ENCODE results near the gene RTL1. TPM values are rescaled to one million over a fixed set of nuclear protein-coding genes. Genes with fewer than 3 reads are reported as not detected.

RTL1 gene
- polyA plus RNA-seq, 3 donors: 0.04 to 0.15 (median 0.05) TPM

DNA sequence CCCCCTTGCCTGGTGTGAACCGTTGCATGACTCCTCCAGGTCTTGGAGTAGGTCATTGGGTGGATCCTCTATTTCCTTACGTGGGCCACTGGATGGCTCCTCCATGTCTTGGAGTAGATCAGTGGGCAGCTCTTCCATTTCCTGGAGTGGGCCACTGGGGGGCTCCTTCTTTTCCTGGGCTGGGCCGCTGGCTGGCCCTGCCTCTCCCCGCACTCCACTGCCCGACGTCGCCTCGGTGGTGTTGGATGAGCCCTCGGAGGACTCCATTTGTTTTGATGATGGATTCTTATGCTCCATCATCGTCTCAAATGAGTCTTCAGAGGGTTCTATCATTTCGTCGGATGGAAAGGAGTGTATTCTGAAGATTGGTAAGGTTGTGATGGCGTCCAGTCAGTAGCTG is 19.1 kb downstream of the RTL1 start:
- no peak for DNase-seq (ENCODE audit: extremely low read depth in 1 of 11, low read depth in 9 of 11, low spot score in 4 of 11)

GRCh38 chr14:100883789-100884101 is 19.8 kb downstream of the RTL1 start:
- no peak for DNase-seq (ENCODE audit: extremely low read depth in 1 of 11, low read depth in 9 of 11, low spot score in 4 of 11)

DNA sequence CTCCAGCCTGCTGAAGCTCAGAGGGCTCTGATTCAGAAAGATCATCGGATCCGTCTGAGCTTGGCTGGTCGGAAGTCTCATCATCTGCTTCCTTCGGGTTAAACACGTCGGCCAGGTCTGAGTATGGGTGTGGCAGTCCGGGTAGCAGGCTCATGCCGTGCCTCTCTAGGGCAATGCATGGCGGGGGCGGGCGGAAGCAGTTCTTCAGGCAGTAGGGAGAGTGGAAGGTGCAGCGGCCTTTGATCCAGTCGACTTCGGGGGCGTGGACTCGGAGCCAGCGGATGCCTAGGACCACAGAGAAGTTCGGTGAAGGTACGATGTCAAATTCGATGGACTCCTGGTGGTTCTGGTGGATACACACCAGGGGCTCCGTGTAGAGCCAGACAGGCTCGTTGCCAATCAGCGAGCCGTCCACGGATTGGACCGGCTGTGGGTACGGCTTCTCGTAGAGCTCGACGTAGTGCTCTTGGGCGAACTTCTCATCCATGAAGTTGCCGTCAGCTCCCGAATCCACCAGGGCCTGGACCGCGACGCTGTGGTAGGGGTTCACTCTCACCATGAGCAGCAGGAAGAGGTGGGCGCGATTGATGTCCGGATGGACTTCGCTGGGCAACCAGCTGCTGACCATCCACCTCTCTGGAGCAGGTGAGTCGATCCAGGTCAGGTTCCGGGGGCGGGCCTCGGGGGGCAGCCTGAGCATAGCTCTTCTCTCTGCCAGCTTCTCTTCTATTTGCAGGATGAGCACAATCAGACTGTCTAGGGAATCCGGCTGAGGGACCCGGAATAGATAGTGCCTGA is 20.3 kb downstream of the RTL1 start:
- DNase-seq (ENCODE audit: extremely low read depth in 1 of 11, low read depth in 9 of 11, low spot score in 4 of 11): no peak

GRCh38 chr14:100882026-100882967 is 21.2 kb downstream of the RTL1 start:
- no peak for DNase-seq (ENCODE audit: extremely low read depth in 1 of 11, low read depth in 9 of 11, low spot score in 4 of 11)

- DNase-seq (ENCODE audit: extremely low read depth in 1 of 11, low read depth in 9 of 11, low spot score in 4 of 11): no peak
Observed at GRCh38 chr14:100881211-100882025, 22.1 kb downstream of the RTL1 start.

DNA sequence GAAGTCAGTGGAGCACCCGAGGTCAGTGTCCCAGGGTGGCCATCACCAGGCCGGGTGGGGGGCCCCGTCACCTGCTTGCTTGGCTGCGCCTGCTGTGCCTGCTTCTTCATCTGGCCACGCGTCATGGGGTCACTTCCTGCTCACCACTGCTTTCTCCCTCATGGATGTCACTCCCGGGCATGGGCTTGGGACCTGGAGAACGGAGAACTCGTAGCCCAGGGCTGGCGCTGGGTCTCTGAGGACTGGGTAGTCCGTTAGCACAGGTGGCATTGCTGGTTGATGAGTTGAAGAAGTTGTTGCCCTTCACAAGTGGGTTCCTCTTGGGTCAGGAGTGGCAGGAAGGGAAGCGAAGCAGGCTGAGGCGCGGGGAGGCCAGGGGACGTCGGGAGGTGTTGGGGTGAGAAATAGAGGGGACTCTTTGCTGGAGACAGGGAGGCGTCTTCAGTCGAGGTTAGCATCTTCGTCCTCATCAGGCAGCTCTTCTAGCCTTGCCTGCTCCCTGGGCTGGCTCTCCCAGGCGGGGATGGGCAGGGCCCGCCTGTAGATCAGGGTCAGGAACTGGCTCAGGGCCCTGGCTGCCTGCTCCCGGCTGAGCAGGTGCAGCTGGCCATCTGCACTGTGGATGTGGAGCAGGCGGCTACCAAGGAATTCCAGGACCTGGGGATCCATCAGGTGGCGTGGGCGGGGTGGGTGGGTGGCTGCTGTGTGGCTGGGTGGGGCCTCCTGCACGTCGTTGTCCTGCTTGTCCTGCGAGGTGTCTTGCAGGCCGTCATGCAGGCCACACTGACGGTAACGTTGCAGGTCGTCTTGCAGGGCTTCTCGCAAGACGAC is 23.0 kb downstream of the RTL1 start:
- DNase-seq (ENCODE audit: extremely low read depth in 1 of 11, low read depth in 9 of 11, low spot score in 4 of 11): no peak

DNA sequence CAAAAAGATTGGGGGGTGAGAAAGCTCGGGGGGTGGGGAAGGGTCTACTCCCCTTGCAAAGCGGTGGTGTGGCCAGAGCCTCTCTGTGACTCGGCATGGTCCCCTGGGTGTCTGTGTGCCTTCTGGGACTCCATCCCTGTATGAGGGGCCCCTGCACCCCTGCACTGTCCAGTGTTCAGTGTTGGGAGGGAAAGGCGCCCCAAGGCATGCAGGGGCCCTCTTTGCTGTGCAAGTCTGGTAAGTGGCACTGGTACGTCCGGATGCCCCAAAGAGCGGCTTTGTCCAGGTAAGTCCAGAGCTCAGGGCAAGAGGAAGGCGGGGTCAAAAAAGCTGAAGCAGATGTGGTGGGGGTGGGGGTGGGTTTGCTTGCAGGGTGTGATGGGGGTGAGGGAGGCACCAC is 23.7 kb downstream of the RTL1 start:
- DNase-seq (ENCODE audit: extremely low read depth in 1 of 11, low read depth in 9 of 11, low spot score in 4 of 11): no peak

DNA sequence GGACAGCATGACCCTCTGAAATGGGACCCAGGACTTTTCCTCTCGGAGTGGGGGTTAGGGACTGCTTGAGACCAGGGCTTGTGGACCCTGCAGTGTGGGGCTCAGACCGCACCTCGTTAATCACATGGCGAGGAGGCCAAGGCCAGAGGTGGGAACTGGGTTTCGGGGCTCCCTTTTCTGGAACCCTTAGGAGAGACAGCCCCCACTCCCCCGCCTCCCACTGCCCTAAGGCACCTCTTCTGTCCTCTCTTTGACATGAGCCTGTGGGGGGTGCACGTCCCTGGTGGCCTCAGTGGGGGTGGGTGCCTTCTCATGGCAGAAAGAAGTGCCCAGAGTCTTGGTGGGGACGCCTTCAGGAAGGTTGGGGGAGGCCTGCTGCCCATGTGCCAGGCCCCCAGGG is 24.3 kb downstream of the RTL1 start:
- DNase-seq (ENCODE audit: extremely low read depth in 1 of 11, low read depth in 9 of 11, low spot score in 4 of 11): no peak

DNA sequence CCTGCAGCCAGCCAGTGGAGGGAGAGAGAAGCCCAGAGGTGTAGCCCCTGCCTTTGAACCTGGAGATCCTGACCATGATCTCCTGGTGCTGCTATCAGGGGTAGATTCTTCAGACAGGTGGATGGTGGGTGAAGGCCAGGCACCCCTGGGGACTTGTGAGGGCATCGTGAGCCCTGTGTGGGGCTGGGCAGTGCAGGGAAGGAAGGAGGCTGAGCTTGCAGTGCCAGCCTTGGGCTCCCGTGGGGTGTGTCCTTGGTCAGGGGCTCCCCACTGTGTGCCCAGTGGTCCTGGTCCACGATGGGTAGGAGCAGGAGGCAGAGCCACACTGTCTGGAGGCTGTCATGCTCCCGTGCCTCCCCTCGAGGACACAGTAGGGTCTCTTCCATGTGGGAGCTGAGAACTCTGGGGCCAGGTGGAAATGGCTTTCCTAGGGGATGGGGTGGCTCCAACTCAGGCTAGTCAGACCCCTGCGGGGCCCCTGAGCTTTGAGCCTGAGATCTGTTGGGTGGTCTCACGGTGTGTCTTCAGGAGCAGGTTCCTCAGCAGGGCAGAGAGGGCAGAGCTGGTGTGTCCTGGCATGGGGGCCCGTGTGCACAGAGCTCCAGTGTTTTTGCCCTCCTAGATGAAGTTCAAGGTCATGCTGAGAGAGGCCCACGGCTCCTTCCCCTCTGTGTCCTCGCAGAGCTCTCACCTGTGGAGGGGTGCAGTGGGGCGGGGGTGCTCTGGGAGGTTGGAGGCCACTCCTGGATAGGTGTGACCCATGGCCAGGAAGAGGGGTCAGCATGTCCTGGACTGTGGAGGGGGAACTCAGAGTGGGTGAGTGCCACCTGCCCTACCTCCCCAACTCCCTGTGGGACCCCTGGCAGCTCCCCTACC is 25.0 kb downstream of the RTL1 start:
- DNase-seq (ENCODE audit: extremely low read depth in 1 of 11, low read depth in 9 of 11, low spot score in 4 of 11): no peak

DNA sequence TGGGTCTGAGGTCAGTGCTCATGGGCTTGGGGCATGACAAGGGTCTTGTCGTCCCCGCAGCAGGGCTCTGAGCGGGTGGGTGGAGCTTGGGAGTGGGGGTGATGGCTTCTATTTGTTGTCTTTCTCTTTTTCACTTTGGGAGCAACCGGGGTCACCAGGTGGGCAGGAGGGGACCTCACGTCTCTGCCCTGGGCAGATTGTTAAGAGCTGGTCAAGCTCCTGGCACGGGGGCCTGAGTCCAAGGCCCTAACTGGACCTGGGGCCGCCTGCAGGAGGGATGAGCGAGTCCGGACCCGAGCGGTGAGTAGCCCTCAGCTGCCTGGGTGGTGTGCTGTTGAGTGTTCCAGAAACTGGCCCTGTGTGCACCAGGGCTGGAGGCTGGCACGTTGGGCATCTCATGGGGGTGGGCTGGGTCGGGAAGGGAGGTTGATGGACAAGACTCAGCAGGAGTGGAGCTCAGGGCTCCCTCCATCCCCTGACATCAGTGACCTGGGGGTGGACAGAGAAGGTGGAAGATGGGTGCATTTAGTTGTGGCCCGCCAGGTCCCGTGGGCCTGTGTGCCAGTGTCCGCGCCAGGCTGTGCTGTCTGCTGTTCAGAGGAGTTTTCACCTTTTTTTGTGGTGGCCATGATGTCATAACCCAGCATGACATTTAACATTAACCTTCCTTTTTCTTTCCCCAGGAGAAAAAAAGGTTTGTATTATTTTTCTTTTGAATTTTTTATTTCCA is 27.5 kb downstream of the RTL1 start:
- DNase-seq (ENCODE audit: extremely low read depth in 1 of 11, low read depth in 9 of 11, low spot score in 4 of 11): no peak

DNA sequence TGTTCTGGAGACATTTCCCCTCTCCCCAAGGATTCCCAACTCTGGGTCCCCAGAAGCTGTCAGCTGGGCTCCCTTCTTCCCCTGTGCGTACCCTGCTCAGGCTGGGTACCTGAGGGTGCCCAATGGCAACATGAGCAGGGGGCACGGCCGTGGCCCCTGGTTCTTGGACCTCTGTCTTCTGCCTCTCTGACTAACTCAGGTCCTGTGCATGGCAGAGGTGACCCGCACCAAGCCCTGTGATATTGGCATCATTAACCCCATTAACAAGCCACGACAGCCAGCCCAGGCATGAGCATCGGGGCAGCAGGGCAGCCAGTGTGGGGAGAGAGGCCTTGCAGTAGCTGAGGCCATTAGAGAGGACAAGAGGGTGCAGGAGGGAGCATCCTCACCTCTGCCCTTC is 28.4 kb downstream of the RTL1 start:
- no peak for DNase-seq (ENCODE audit: extremely low read depth in 1 of 11, low read depth in 9 of 11, low spot score in 4 of 11)

DNA sequence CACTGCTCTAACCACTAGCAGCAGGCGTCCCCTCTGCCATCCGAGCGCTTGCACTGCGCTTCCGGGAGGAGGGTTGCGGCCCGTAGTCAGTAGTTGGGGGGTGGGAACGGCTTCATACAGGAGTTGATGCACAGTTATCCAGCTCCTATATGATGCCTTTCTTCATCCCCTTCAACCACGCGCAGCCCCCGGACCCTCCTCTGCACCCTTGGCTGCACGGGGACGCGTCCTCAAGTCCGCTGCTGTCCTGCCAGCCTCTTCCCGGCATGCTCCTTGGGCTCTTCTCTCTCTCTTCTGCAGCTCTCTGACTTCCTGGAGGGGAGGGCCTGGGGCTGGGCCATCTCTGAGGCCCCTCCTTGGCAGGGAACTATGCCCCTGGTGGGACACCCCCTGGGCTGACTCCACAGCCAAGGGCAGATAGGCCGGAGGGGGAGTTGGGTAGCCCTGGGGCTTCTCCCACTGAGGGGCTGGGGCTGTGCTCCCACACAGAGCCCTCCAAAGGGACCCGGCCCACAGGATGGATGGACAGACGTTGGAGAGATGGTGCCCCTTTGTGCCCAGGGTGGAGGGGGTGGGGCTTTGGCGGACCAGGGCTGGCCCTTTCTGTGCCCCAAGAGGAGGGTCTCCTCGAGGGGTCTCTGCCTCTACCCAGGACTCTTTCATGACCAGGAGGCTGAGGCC is 29.0 kb downstream of the RTL1 start:
- no peak for DNase-seq (ENCODE audit: extremely low read depth in 1 of 11, low read depth in 9 of 11, low spot score in 4 of 11)

GRCh38 chr14:100874051-100874410 is 29.5 kb downstream of the RTL1 start:
- no peak for DNase-seq (ENCODE audit: extremely low read depth in 1 of 11, low read depth in 9 of 11, low spot score in 4 of 11)

- no peak for DNase-seq (ENCODE audit: extremely low read depth in 1 of 11, low read depth in 9 of 11, low spot score in 4 of 11)
Observed at GRCh38 chr14:100873096-100873482, 30.4 kb downstream of the RTL1 start.

DNA sequence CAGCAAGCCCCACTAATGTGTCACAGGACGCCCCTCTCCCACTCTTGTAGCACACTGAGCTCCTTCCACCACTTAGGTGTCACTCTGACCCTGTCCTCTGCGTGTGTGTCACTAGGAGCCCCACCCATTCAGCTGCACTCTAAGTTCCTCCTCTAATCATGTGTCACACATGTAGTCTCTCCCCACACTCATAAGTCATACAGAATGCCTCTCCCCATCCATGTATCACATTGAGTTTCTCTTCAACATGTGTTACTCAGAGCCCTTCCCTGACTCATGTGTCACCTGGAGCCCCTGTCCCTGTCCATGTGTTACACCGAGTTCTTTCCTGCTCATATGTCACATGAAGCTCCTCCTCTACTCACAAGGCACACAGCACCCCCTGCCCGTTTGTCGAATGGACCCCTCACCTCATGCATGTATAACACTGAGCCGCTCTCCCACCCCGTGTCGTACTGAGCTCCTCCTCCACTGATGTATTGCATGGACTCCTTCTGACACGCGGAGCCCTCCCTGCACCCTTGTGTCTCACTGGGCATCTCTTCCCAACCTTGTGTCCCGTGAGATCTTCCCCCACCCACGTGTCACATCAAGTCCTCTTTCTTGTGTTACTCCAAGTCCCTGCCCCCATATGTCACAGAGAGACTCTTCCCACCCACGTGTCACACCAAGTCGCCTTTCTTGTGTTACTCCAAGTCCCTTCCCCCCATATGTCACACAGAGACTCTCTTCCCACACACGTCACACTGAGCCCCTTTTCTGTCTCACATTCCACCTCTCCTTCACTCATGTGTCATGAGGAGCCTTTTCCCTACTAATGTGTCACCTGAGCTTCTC is 31.0 kb downstream of the RTL1 start:
- DNase-seq (ENCODE audit: extremely low read depth in 1 of 11, low read depth in 9 of 11, low spot score in 4 of 11): no peak
